Hepatocyte (in vitro differentiated cells): ENCODE data around the gene ABI3BP. TPM values are rescaled to one million over a fixed set of nuclear protein-coding genes. Genes with fewer than 3 reads are reported as not detected.

Experiments used
- DNase-seq: peaks from one replicate; pipeline ENCODE4 v3.0.0-alpha.2; 2016; ENCODE audit warnings: low spot score
- H2AFZ ChIP-seq: fragments of 200-600 bp; sonication (generic); 2 replicates; pipeline ENCODE4 v1.6.0; 2016; ENCODE audit warnings: antibody characterized with exemption, mild to moderate bottlenecking
- H3K27ac ChIP-seq: fragments of 200-600 bp; sonication (generic); 2 replicates; pipeline ENCODE4 v1.5.1; 2016; ENCODE audit warnings: mild to moderate bottlenecking
- H3K27me3 ChIP-seq: fragments of 200-600 bp; sonication (generic); 2 replicates; pipeline ENCODE4 v1.6.1; 2016
- H3K36me3 ChIP-seq: fragments of 200-600 bp; sonication (generic); replicated peaks from 2 replicates; pipeline ENCODE4 v1.5.1; 2016; ENCODE audit warnings: low read depth; ENCODE audit not compliant: insufficient read depth
- H3K4me1 ChIP-seq: fragments of 200-600 bp; sonication (generic); 2 replicates; pipeline ENCODE4 v1.5.1; 2016; ENCODE audit warnings: mild to moderate bottlenecking, moderate library complexity; ENCODE audit not compliant: insufficient read depth
- H3K4me2 ChIP-seq: fragments of 200-600 bp; sonication (generic); 2 replicates; pipeline ENCODE4 v1.6.0; 2016
- H3K4me3 ChIP-seq: fragments of 200-600 bp; sonication (generic); 2 replicates; pipeline ENCODE4 v1.5.1; 2016; ENCODE audit warnings: mild to moderate bottlenecking
- H3K79me2 ChIP-seq: fragments of 200-600 bp; sonication (generic); 2 replicates; pipeline ENCODE4 v1.6.0; 2017; ENCODE audit warnings: mild to moderate bottlenecking
- H3K9me2 ChIP-seq: fragments of 200-600 bp; sonication (generic); replicated peaks from 2 replicates; pipeline ENCODE4 v1.6.0; 2017; ENCODE audit warnings: mild to moderate bottlenecking; ENCODE audit not compliant: insufficient read depth
- H3K9me3 ChIP-seq: fragments of 200-600 bp; sonication (generic); 2 replicates; pipeline ENCODE4 v1.5.1; 2016; ENCODE audit warnings: low read depth, mild to moderate bottlenecking
- H4K20me1 ChIP-seq: fragments of 200-600 bp; sonication (generic); 2 replicates; pipeline ENCODE4 v1.6.0; 2016; ENCODE audit warnings: mild to moderate bottlenecking; ENCODE audit not compliant: insufficient read depth, poor library complexity, severe bottlenecking
- EZH2 ChIP-seq: fragments of 200-600 bp; sonication (generic); IDR thresholded peaks from 2 replicates; pipeline ENCODE4 v1.6.1; 2016; ENCODE audit warnings: antibody characterized with exemption, mild to moderate bottlenecking, borderline replicate concordance
- EZH2phosphoT487 ChIP-seq: fragments of 200-600 bp; sonication (generic); IDR thresholded peaks from one replicate; pipeline ENCODE4 v1.6.1; 2018; ENCODE audit warnings: antibody characterized with exemption, mild to moderate bottlenecking, low read depth, moderate library complexity; ENCODE audit not compliant: unreplicated experiment, severe bottlenecking
- WGBS: methylation state at CpG from one replicate; pipeline ENCODE4 v1.1.6; 2016; ENCODE audit warnings: low lambda C conversion rate; ENCODE audit errors: missing lambda C conversion rate; 5-methylcytosine and 5-hydroxymethylcytosine counted together
- polyA plus RNA-seq: library from polyadenylated mRNA; unstranded; fragments of >200 nt; fragmentation: Nextera tagmentation; extraction: Ambion mirVana; gene quantifications from 2 replicates; pipeline ENCODE4 v1.2.1, GENCODE V29; 2016
- total RNA-seq: library from RNA; depleted of rRNA; stranded (reverse); fragments of >200 nt; gene quantifications from 2 replicates; pipeline ENCODE4 v1.2.3, GENCODE V29; 2014
- TF ChIP-seq, protein P1 (sequence below): fragments of 200-600 bp; sonication (generic); IDR thresholded peaks from 2 replicates; pipeline ENCODE4 v1.5.1; 2016; ENCODE audit warnings: antibody characterized with exemption, mild to moderate bottlenecking; ENCODE audit not compliant: poor library complexity

ABI3BP gene
- total and polyA plus RNA-seq, 2 experiments from 2014 or later: 10.4 to 18.6 TPM

DNA sequence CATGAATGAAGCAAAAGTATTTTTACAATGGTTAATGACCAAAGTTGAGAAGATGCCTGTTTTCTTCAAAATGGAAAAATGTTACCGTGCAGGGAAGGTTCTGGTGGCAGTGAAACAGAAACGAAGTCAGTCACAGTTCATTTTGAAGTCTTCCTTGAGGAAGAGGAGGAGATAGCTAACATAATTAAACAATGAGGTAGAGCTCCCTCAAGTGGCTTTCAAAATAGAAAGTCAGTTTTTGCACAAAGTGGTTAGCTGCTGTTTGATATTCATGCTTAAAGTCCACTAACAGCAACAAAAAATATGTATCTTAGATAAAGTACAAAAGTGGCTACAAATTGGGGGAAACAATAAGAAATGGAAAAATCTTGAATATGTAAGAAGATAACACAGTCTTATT, 196.7 kb downstream of the ABI3BP start:
- H3K27me3 ChIP-seq: no peaks in the 10 kb centered on the region
- no peaks in the 10 kb centered on the region for H3K36me3 ChIP-seq
- H3K4me2 ChIP-seq: peak overlapping the region; percentile 18
- 49% methylated on average over 2 of the region's 2 CpGs for WGBS
- no peaks in the 10 kb centered on the region for H3K9me2 ChIP-seq
- no peaks in the 10 kb centered on the region for H3K79me2 ChIP-seq
- no peaks in the 10 kb centered on the region for H4K20me1 ChIP-seq
- TF ChIP-seq, protein P1, sequence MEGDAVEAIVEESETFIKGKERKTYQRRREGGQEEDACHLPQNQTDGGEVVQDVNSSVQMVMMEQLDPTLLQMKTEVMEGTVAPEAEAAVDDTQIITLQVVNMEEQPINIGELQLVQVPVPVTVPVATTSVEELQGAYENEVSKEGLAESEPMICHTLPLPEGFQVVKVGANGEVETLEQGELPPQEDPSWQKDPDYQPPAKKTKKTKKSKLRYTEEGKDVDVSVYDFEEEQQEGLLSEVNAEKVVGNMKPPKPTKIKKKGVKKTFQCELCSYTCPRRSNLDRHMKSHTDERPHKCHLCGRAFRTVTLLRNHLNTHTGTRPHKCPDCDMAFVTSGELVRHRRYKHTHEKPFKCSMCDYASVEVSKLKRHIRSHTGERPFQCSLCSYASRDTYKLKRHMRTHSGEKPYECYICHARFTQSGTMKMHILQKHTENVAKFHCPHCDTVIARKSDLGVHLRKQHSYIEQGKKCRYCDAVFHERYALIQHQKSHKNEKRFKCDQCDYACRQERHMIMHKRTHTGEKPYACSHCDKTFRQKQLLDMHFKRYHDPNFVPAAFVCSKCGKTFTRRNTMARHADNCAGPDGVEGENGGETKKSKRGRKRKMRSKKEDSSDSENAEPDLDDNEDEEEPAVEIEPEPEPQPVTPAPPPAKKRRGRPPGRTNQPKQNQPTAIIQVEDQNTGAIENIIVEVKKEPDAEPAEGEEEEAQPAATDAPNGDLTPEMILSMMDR: peak; percentile 46
- TF ChIP-seq EZH2phosphoT487: no peak
- TF ChIP-seq EZH2: no peak
- H2AFZ ChIP-seq: no peak overlapping the region
- peak; percentile 8 for DNase-seq
- H3K9me3 ChIP-seq: no peaks in the 10 kb centered on the region
- no peak overlapping the region for H3K27ac ChIP-seq
- H3K4me3 ChIP-seq: no peak overlapping the region
- H3K4me1 ChIP-seq: no peaks in the 10 kb centered on the region

DNA sequence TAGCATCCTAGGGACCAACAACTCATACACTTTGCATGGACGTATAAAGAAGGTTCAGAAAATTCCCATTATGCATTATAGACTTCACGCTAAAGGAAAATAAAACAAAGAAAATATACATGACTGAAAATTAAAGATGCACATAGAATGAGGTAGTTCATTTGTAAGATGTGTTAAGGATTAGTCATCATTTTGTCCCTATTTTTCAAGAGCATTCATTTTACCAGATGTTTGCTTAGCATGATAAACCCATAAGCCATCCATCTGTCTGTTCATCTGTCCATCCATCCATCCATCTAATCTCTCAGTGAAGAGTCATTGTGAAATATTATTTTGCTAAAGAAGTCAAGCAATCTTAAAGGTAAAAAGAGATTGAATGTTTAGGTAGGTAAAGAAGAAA, 203.6 kb downstream of the ABI3BP start:
- H3K27ac ChIP-seq: no peak overlapping the region
- H3K4me2 ChIP-seq: no peak overlapping the region
- H3K27me3 ChIP-seq: no peaks in the 10 kb centered on the region
- H3K9me2 ChIP-seq: no peaks in the 10 kb centered on the region
- H3K79me2 ChIP-seq: no peaks in the 10 kb centered on the region
- TF ChIP-seq EZH2 (no peak), EZH2phosphoT487 (no peak)
- TF ChIP-seq, protein P1: no peak
- no peaks in the 10 kb centered on the region for H3K36me3 ChIP-seq
- H3K4me1 ChIP-seq: no peaks in the 10 kb centered on the region
- no peak overlapping the region for H3K4me3 ChIP-seq
- no peak for DNase-seq
- 93% methylated on average over 2 of the region's 2 CpGs for WGBS
- H4K20me1 ChIP-seq: no peaks in the 10 kb centered on the region
- H2AFZ ChIP-seq: no peak overlapping the region
- peaks cover 9% of the 10 kb centered on the region for H3K9me3 ChIP-seq

DNA sequence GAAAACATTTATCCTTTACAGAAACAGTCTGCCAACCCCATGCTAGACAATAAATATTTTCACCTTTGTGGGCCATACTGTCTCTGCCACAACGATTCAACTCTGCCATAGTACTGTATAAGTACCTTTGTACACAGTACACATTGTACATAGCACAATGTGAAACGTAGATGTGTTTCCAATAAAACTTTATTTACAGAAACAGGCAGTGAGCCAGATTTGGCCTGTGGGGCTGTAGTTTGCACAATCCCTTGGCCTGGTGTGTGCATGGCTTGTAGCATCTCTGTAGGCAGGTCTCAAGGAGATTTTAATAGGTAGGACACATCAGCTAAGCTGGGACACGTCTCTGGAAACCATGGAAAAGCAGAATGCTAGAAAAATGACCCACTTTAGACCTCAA, 209.6 kb downstream of the ABI3BP start:
- H3K9me3 ChIP-seq: peaks cover 9% of the 10 kb centered on the region
- H3K4me1 ChIP-seq: no peaks in the 10 kb centered on the region
- DNase-seq: no peak
- 78% methylated on average over 3 of the region's 3 CpGs for WGBS
- TF ChIP-seq EZH2 (no peak), EZH2phosphoT487 (no peak)
- TF ChIP-seq, protein P1: no peak
- H3K4me2 ChIP-seq: no peak overlapping the region
- no peaks in the 10 kb centered on the region for H3K9me2 ChIP-seq
- no peaks in the 10 kb centered on the region for H4K20me1 ChIP-seq
- H3K79me2 ChIP-seq: no peaks in the 10 kb centered on the region
- no peaks in the 10 kb centered on the region for H3K27me3 ChIP-seq
- H3K4me3 ChIP-seq: no peak overlapping the region
- H3K27ac ChIP-seq: no peak overlapping the region
- no peaks in the 10 kb centered on the region for H3K36me3 ChIP-seq
- no peak overlapping the region for H2AFZ ChIP-seq

DNA sequence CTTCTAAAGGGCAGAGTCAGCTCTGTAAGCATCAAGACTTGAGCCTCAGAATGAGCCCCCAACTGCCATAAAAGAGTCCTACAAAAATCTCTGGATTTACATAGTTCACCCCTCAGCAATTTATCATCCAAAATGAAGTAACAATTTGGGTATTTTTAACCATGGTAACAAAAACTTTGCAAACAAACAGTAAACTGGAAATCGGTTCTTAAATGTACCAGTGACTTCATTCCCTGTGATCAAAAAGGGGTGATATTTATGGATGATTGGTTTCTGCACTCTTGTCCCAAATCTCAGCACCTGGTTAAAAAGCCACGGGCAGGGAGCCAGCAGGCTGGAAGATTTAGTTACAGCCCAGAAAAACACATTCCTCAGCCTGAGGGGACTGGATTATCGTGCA, 210.3 kb downstream of the ABI3BP start:
- Histone ChIP-seq H3K9me2 (no peaks in the 10 kb centered on the region), H3K36me3 (no peaks in the 10 kb centered on the region), H3K9me3 (peaks cover 9% of the 10 kb centered on the region), H3K27me3 (no peaks in the 10 kb centered on the region), H4K20me1 (no peaks in the 10 kb centered on the region), H2AFZ (no peak overlapping the region), H3K4me2 (no peak overlapping the region), H3K4me3 (no peak overlapping the region), H3K4me1 (no peaks in the 10 kb centered on the region), H3K27ac (no peak overlapping the region), H3K79me2 (no peaks in the 10 kb centered on the region)
- no peak for DNase-seq
- TF ChIP-seq EZH2: no peak
- 43% methylated on average over 3 of the region's 3 CpGs for WGBS
